Activated T-helper 1 cell treated with Interleukin-2 at 50 U/mL for 16 hours (primary cell): ENCODE measurements around the gene CHMP4B.

Experiments used
- DNase-seq: peaks from one replicate; pipeline ENCODE4 v3.0.0-alpha.2; 2020; ENCODE audit warnings: low read depth

Gene CHMP4B

GRCh38 chr20:33864324-33864963, 53.3 kb downstream of the CHMP4B start:
- DNase-seq = no peak

- DNase-seq = no peak
Measured at GRCh38 chr20:33865761-33866370, 54.7 kb downstream of the CHMP4B start.

- DNase-seq = no peak
Measured at GRCh38 chr20:33866398-33867100, 55.4 kb downstream of the CHMP4B start.

- DNase-seq = no peak
Measured at GRCh38 chr20:33868042-33868441, 56.9 kb downstream of the CHMP4B start.

GRCh38 chr20:33868595-33868994, 57.4 kb downstream of the CHMP4B start:
- DNase-seq = no peak

GRCh38 chr20:33869283-33869682, 58.1 kb downstream of the CHMP4B start:
- DNase-seq = no peak

- no peak for DNase-seq
Measured at GRCh38 chr20:33871362-33871761, 60.2 kb downstream of the CHMP4B start.

- no peak for DNase-seq
Measured at GRCh38 chr20:33874129-33874528, 63.0 kb downstream of the CHMP4B start.

- DNase-seq = no peak
Measured at GRCh38 chr20:33875055-33875454, 63.9 kb downstream of the CHMP4B start.

GRCh38 chr20:33875534-33876026, 64.4 kb downstream of the CHMP4B start:
- no peak for DNase-seq

- no peak for DNase-seq
Measured at GRCh38 chr20:33878583-33878982, 67.4 kb downstream of the CHMP4B start.

GRCh38 chr20:33880396-33880795, 69.2 kb downstream of the CHMP4B start:
- no peak for DNase-seq

GRCh38 chr20:33881989-33882388, 70.8 kb downstream of the CHMP4B start:
- no peak for DNase-seq

GRCh38 chr20:33882481-33882880, 71.3 kb downstream of the CHMP4B start:
- DNase-seq = no peak

GRCh38 chr20:33883164-33883563, 72.0 kb downstream of the CHMP4B start:
- no peak for DNase-seq

- DNase-seq = no peak
Measured at GRCh38 chr20:33884633-33885032, 73.5 kb downstream of the CHMP4B start.

GRCh38 chr20:33889312-33889711, 78.2 kb downstream of the CHMP4B start:
- DNase-seq = no peak

GRCh38 chr20:33890557-33890956, 79.4 kb downstream of the CHMP4B start:
- no peak for DNase-seq

GRCh38 chr20:33893314-33893713, 82.2 kb downstream of the CHMP4B start:
- DNase-seq = no peak

- no peak for DNase-seq
Measured at GRCh38 chr20:33894798-33895197, 83.7 kb downstream of the CHMP4B start.

GRCh38 chr20:33896509-33896908, 85.4 kb downstream of the CHMP4B start:
- DNase-seq = no peak

- DNase-seq = no peak
Measured at GRCh38 chr20:33897313-33897912, 86.3 kb downstream of the CHMP4B start.

GRCh38 chr20:33899106-33899505, 88.0 kb downstream of the CHMP4B start:
- no peak for DNase-seq
